ENCODE measurements around the gene EPHA7.

Gene EPHA7

GRCh38 chr6:93248631-93249030 lies 170.7 kb downstream of the EPHA7 start:
- no peak for DNase-seq (ENCODE audit: low read depth, low spot score)

- DNase-seq (ENCODE audit: low read depth, low spot score), result no peak
Measured at GRCh38 chr6:93243231-93243778, 176.1 kb downstream of the EPHA7 start.

- no peak for DNase-seq (ENCODE audit: low read depth, low spot score)
Measured at GRCh38 chr6:93242049-93242448, 177.3 kb downstream of the EPHA7 start.

- DNase-seq (ENCODE audit: low read depth, low spot score), result no peak
Measured at GRCh38 chr6:93238632-93239031, 180.7 kb downstream of the EPHA7 start.

GRCh38 chr6:93235775-93236174 lies 183.6 kb downstream of the EPHA7 start:
- no peak for DNase-seq (ENCODE audit: low read depth, low spot score)

GRCh38 chr6:93226822-93227221 lies 192.5 kb downstream of the EPHA7 start:
- DNase-seq (ENCODE audit: low read depth, low spot score), result no peak

- no peak for DNase-seq (ENCODE audit: low read depth, low spot score)
Measured at GRCh38 chr6:93222071-93222851, 197.1 kb downstream of the EPHA7 start.

GRCh38 chr6:93219447-93219846 lies 199.9 kb downstream of the EPHA7 start:
- DNase-seq (ENCODE audit: low read depth, low spot score), result no peak

- no peak for DNase-seq (ENCODE audit: low read depth, low spot score)
Measured at GRCh38 chr6:93218096-93218495, 201.3 kb downstream of the EPHA7 start.

- no peak for DNase-seq (ENCODE audit: low read depth, low spot score)
Measured at GRCh38 chr6:93213028-93213427, 206.3 kb downstream of the EPHA7 start.

- DNase-seq (ENCODE audit: low read depth, low spot score), result no peak
Measured at GRCh38 chr6:93210908-93211307, 208.5 kb downstream of the EPHA7 start.

GRCh38 chr6:93209358-93209757 lies 210.0 kb downstream of the EPHA7 start:
- DNase-seq (ENCODE audit: low read depth, low spot score), result no peak

- no peak for DNase-seq (ENCODE audit: low read depth, low spot score)
Measured at GRCh38 chr6:93196406-93196970, 222.9 kb downstream of the EPHA7 start.

GRCh38 chr6:93194480-93194879 lies 224.9 kb downstream of the EPHA7 start:
- no peak for DNase-seq (ENCODE audit: low read depth, low spot score)

- no peak for DNase-seq (ENCODE audit: low read depth, low spot score)
Measured at GRCh38 chr6:93193868-93194267, 225.5 kb downstream of the EPHA7 start.

Measured in smooth muscle cell of the brain vasculature (primary cell).